DMS114 treated with DMSO at 0.1 percent for 48 hours (cell line): ENCODE measurements around the gene USP2.

Source experiments
- DNase-seq: peaks from one replicate; lab custom pipeline; 2025; ENCODE audit not compliant: unreplicated experiment; lab: John Stamatoyannopoulos, UW

Gene USP2

DNA sequence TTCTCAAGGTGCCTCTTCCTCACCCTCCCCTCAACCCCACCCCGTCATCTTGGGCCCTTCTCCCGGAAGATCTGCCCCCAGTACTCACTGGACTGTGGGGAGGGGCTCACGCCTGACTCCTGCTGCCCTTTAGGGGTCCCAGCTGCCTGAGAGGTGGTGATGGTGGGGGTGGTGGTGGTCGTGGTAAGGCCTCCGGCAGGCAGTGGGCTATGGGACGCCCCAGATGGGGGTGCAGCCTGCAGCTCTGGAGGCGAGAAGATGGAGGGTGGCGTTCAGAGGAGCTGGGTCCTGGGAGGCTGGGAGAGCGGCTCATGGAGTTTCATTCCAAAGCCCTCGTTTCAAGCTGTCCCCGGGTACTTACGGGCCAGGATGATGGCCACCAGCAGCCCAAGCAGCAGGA, 35.8 kb downstream of the USP2 start:
- no peak for DNase-seq

GRCh38 chr11:119344291-119345010, 37.0 kb downstream of the USP2 start:
- DNase-seq: no peak

GRCh38 chr11:119343726-119344125, 37.8 kb downstream of the USP2 start:
- no peak for DNase-seq

DNA sequence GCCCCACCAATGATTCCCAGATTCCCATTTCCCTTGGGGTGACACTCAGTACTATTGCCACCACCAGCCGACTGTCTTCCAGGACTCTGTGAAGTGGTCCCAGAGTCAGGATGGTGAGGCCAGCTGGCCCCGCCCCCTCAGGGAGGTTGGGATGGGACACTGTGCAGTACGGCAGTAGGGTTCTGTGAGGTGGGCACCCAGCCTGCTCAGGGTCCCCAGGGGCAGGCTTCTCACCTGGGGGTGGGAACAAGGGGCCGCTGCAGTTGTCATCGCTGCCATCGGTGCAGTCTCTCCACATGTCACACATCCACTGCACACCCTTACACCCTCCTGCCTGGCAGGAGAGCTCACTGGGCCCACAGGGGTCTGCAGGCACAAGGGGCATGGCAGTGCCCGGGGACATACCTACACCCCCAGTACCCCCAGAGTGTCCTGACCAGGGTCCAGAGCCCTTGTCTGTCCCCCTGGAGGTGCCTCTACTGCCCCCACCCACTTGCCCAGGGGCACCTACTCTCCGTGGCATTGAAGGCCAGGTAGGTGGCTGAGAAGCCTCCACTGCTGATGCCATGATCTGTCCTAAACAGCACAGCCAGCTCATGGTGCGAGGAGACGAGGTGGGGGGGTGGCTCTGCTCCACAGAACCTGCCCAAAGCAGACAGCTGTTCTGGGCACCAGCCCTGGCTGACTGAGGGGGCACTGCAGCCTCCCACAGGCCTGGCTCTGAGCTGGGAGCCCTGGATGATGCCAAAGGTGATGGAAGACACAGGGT, 38.9 kb downstream of the USP2 start:
- no peak for DNase-seq

DNA sequence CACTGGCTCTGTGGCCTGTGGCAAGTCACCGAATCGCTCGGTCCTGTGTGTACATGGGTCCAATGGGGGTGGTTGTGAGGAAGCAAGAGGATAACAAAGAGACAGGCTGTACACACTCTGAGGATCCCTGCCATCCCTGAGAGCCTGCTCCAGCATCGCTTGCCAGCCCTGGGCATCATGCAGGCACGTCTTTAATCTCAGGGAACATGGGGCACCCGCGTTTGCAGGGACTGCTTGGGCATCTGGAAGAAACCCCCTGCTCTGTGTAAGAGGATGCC, 39.5 kb downstream of the USP2 start:
- no peak for DNase-seq

DNA sequence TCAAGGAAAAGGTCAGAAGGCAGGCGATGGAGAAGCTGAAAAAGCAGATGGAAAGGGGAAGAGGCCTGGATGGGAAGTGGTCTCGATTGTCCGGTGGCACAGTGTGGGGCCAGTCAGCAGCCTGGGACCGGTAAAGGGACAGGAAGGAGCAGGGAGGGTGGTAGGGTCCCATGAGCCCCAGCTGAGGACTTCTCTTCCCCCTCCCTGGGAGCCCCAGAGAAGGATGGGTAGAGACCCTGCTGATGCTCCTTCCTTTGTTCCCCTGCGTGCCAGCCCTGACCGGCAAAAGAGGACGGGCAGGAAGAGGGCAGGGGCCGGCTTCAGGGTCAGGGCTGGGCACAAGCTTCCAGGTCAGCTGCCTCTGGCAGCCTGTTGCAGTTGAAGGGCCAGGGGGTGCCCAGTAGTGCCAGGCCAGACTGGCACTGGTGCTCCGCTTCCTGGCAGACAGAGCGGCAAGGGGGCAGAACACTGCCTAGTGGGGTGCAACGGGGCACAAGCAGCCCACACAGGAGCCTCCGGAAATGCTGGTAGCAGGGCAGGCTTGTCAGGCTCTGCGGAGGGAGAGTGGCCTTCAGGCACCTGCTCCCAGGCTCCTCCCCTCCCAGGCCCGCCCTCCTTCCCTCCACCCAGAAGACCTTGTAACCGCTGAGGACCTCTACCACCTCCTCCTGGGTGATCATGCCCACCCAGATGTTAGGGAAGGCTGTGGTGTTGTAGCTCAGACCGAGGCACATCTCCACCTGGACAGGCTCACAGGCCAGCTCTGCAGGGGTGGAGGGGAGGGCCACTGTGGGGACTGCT, 40.1 kb downstream of the USP2 start:
- no peak for DNase-seq

DNA sequence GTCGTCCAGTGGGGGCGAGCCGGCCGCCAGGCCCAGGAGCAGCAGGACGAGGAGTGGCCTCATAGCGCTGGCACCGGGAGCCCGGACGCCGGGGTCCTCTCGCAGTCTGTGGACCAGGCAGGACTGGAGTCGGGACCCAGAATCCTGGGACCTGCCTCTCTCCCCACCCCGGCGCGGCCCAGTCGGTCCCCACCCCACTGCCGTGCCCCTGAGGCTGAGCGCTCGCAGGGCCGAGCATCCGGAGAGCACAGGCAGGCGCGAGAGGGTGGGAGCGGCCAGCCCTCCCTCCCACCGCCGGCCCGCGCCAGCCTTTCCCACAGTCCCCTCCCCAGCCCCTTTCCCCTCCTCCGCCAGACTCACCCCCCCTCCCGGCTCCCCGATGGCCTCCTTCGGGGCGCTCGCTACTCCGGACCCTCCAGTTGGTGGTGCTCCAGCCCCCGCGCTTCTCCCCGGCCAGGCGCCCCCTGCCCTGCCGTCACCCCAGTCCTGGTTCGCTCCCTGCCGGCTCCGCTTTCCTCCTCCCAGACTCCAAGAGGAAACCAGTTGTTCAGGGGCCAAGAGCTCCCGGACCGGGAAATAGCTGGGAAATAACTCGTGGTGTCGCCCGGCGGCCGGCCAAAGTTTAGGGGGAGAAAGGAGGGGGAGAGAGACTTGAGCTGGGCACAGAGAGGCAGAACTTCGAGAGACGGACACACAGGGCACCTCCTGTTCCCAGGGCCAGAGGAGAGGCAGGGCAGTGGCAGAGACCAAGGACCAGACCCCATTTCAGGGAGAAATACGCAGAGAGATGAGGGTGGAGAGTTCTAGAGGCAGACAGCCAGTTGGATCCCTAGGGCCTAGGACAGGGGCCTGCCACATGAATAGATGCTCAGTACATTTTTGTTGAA, 40.9 kb downstream of the USP2 start, which contains the start of gene C1QTNF5:
C1QTNF5 (minus strand) TSS at position 549 of the 887 bp plus-strand sequence; CDS start at position 63, 486 bp downstream.
- no peak for DNase-seq

- DNase-seq: peak; percentile 8
Observed at GRCh38 chr11:119339589-119340334, 41.7 kb downstream of the USP2 start.

GRCh38 chr11:119338965-119339588, 42.4 kb downstream of the USP2 start:
- no peak for DNase-seq

DNA sequence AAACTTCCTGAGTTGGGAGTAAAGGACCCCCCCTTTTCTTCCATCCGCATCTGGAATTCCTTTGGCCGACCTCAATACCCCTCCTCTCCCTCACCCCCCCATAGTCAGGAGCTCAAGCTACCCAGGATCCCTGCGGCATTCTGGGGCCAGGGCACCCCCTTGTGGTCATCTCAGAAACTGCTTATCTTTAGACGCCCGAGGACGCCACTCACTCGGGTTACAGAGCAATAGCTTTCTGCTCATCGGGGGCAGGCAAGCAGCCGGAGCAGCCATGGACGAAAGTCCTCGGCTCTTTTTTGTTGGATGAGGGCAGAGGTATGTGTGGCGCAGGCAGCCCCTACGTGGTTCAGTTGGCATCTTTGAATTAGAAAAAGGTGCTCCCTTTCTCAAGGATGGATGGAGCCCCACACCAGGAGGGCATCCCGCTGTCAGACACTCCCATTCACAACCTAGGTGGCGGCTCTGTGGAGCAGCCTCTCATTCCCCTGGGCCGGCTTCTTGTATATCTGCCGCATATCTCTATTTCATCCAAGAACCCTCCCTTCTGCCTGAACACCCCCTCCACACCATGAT, 43.1 kb downstream of the USP2 start:
- DNase-seq: peak; percentile 29

- no peak for DNase-seq
Observed at GRCh38 chr11:119337581-119338317, 43.7 kb downstream of the USP2 start.

GRCh38 chr11:119336744-119337469, 44.6 kb downstream of the USP2 start:
- DNase-seq: no peak

DNA sequence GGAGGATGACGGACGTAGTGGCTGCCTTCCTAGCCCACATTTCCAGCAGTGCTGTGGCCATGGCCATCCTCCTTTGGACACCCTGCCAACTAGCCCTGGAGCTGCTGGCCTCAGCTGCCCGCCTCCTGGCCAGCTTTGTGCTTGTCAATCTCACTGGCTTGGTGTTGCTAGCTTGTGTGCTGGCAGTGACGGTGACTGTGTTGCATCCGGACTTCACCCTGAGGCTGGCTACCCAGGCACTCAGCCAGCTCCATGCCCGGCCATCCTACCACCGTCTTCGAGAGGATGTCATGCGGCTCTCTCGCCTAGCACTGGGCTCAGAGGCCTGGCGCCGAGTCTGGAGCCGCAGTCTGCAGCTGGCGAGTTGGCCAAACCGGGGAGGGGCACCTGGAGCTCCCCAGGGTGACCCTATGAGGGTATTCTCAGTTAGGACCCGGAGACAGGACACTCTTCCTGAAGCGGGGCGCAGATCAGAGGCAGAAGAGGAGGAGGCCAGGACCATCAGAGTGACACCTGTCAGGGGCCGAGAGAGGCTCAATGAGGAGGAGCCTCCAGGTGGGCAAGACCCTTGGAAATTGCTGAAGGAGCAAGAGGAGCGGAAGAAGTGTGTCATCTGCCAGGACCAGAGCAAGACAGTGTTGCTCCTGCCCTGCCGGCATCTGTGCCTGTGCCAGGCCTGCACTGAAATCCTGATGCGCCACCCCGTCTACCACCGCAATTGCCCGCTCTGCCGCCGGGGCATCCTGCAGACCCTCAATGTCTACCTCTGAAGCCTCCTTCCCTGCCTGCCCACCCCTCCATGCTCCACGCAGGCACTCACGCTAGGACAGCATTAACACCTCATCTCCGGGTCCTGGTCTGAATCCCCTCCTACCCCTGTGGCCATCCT, 45.6 kb downstream of the USP2 start:
- DNase-seq: no peak

GRCh38 chr11:119335091-119335654, 46.3 kb downstream of the USP2 start:
- DNase-seq: no peak

GRCh38 chr11:119334174-119334930, 47.1 kb downstream of the USP2 start, which contains the start of gene RNF26:
Gene RNF26, plus strand, starts transcription at chr11:119334527. Its CDS starts 596 bp downstream, at chr11:119335123.
- DNase-seq: peak; percentile 91
